Upper lobe of left lung (tissue), 4 donors: ENCODE data around the gene PHTF1.

Source experiments
- EP300 ChIP-seq, 4 donors: sonication (generic); formaldehyde crosslinking; IDR thresholded peaks; one replicate each; pipeline ENCODE4 v1.5.1; 2017; ENCODE audit warnings: antibody characterized with exemption in 4 of 4, control low read depth in 2 of 4
- POLR2A ChIP-seq, 4 donors: fragments of 450-650 bp; IDR thresholded peaks; one replicate each; pipeline ENCODE4 v1.5.1; 2016 to 2017; ENCODE audit warnings: antibody characterized with exemption in 4 of 4, mild to moderate bottlenecking in 2 of 4
- POLR2AphosphoS5 ChIP-seq, 2 donors: sonication (generic); formaldehyde crosslinking; IDR thresholded peaks; one replicate each; pipeline ENCODE4 v1.5.1; 2017; ENCODE audit warnings: antibody characterized with exemption in 2 of 2
- TF ChIP-seq, protein P1 (sequence below), 6 experiments: fragments of 450-650 bp in 4 of 6; fragments of 200-600 bp in 2 of 6; sonication (generic) in 2 of 6; IDR thresholded peaks; one replicate each; pipeline ENCODE4 v1.5.1; 2016 to 2019; ENCODE audit warnings: antibody characterized with exemption in 6 of 6

DNA sequence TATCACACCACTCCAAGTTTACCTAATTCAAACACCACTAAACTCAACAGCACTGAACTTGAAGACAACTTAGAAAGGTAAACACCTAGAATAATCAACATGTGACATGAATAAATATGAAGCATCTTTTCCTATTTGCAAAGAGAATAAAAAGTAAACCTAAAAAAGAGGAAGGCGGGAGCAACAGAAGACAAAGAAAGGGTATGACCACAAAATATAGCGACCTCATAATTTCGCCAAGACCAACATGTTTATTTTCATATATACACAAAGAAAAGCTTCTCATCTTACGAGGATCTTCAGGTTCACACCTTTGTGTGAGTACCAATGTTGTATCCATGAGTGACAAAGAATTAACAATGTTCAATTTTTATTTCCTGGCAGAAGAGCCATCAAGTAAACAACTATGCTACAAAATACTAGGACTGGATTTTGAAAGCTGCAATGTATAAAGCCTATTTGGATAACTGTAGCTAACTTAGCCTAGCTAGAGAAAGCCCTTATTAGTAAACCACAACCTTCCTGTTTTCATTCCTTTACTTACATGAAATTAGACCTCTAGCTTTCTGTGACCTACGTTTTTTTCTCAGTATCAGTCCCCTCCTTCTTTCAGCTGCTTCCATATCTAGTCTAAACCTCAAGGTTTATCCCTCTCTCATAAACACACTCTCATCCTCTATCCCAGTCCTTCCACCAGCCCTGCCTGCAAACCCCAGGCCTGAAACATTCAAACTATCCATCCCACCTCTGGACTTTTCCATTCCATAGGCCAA is 21.3 kb upstream of the PHTF1 start:
- TF ChIP-seq, protein P1, sequence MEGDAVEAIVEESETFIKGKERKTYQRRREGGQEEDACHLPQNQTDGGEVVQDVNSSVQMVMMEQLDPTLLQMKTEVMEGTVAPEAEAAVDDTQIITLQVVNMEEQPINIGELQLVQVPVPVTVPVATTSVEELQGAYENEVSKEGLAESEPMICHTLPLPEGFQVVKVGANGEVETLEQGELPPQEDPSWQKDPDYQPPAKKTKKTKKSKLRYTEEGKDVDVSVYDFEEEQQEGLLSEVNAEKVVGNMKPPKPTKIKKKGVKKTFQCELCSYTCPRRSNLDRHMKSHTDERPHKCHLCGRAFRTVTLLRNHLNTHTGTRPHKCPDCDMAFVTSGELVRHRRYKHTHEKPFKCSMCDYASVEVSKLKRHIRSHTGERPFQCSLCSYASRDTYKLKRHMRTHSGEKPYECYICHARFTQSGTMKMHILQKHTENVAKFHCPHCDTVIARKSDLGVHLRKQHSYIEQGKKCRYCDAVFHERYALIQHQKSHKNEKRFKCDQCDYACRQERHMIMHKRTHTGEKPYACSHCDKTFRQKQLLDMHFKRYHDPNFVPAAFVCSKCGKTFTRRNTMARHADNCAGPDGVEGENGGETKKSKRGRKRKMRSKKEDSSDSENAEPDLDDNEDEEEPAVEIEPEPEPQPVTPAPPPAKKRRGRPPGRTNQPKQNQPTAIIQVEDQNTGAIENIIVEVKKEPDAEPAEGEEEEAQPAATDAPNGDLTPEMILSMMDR (IDR thresholded peaks at IDR 0.05), result no peak
- TF ChIP-seq POLR2A (IDR thresholded peaks at IDR 0.05), result no peak
- no peak for TF ChIP-seq EP300 (IDR thresholded peaks at IDR 0.05)
- TF ChIP-seq POLR2AphosphoS5 (IDR thresholded peaks at IDR 0.05), result no peak
